ENCODE measurements around the gene ZNF354B. TPM values are rescaled to one million over a fixed set of nuclear protein-coding genes. Genes with fewer than 3 reads are reported as not detected.
"Not testable (repeated sequence)": the region's sequence is repeated elsewhere in the genome, so short reads cannot be mapped to it uniquely, and the experiment has no call there.

Gene ZNF354B
- total RNA-seq, 2 experiments from 2014 or later, result 9.4 to 11.0 TPM

DNA sequence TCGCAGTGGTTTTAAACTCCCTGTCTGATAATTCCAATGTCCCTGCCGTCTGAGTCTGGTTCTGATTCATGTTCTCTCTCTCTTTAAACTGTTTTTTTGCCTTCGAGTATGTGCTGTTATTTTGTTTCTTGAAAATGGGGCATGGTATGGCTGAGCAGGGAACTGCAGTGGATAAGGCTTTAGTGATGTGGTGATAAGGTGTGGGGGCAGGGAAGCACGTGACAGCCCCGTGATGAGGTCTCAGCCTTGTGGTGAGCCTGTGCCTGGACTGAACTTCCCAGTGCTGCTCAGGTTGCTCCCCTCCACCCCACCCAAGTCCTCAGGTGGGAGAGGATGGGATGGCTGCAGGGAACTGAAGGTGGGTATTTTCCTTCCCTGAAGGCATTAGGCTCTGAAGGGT lies 5.5 kb upstream of the ZNF354B start:
- Mint-ChIP-seq H3K27me3 (peaks cover 20% of the 10 kb centered on the region), H3K36me3 (no peaks in the 10 kb centered on the region), H3K4me1 (peaks cover 3% of the 10 kb centered on the region), H3K27ac (no peak overlapping the region), H3K9me3 (peaks cover 1% of the 10 kb centered on the region), H3K4me3 (no peak overlapping the region)
- DNase-seq, result no peak

- not testable (repeated sequence) for H3K9me3 Mint-ChIP-seq, H3K27ac Mint-ChIP-seq, H3K27me3 Mint-ChIP-seq, H3K4me3 Mint-ChIP-seq, DNase-seq
- Mint-ChIP-seq H3K4me1 (peaks cover 21% of the 10 kb centered on the region), H3K36me3 (peaks cover 30% of the 10 kb centered on the region)
These were observed 862 bp downstream of the ZNF354B start for GRCh38 chr5:178860615-178861014.

GRCh38 chr5:178861627-178862026 lies 1.9 kb downstream of the ZNF354B start:
- Mint-ChIP-seq H3K27me3 (no peaks in the 10 kb centered on the region), H3K4me3 (peak overlapping the region; percentile 63), H3K27ac (no peak overlapping the region), H3K36me3 (peaks cover 41% of the 10 kb centered on the region), H3K4me1 (peaks cover 21% of the 10 kb centered on the region), H3K9me3 (peaks cover 5% of the 10 kb centered on the region)
- no peak for DNase-seq

DNA sequence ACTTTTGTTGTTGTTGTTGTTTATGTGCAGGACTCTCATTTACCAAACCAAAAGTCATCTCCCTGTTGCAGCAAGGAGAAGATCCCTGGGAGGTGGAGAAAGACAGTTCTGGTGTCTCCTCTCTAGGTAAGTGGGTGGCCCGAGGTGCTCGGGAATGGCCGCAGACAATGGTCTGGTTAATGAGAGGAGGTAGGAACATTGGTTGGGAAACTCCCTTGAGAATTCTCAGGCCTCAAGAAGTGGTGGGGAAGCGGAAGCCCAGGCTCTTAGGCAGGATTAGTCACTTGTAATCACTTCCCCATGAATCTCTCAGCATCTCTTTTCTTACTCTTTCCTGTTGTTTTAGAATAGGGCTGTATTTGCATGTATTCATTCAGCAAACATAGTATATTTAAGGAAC lies 7.2 kb downstream of the ZNF354B start:
- no peaks in the 10 kb centered on the region for H3K27me3 Mint-ChIP-seq
- peaks cover 33% of the 10 kb centered on the region for H3K9me3 Mint-ChIP-seq
- H3K36me3 Mint-ChIP-seq, result peaks cover 83% of the 10 kb centered on the region
- DNase-seq, result no peak
- H3K4me3 Mint-ChIP-seq, result no peak overlapping the region
- no peak overlapping the region for H3K27ac Mint-ChIP-seq
- peaks cover 7% of the 10 kb centered on the region for H3K4me1 Mint-ChIP-seq

GRCh38 chr5:178869577-178869976 lies 9.8 kb downstream of the ZNF354B start:
- H3K36me3 Mint-ChIP-seq, result peaks cover 98% of the 10 kb centered on the region
- DNase-seq, result no peak
- no peaks in the 10 kb centered on the region for H3K27me3 Mint-ChIP-seq
- no peak overlapping the region for H3K27ac Mint-ChIP-seq
- no peak overlapping the region for H3K4me3 Mint-ChIP-seq
- peaks cover 52% of the 10 kb centered on the region for H3K9me3 Mint-ChIP-seq
- peaks cover 5% of the 10 kb centered on the region for H3K4me1 Mint-ChIP-seq

DNA sequence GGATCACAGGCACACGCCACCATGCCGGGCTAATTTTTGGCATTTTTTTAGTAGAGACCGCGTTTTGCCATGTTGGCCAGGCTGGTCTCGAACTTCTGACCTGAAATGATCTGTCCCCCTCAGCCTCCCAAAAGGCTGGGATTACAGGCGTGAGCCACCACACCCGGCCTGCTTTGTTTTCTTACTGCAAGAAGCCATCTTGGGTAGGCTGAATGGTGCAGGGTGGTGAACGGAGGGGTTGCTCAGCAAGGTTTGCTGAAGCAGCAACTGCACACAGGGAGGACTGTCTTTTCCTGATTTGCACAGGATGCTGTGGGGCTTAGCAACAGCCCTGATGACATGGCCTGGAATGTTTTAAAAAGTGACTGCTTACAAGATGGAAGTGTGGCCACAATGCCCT lies 10.7 kb downstream of the ZNF354B start:
- Mint-ChIP-seq H3K27ac (no peak overlapping the region), H3K9me3 (peaks cover 59% of the 10 kb centered on the region)

GRCh38 chr5:178872302-178872701 lies 12.5 kb downstream of the ZNF354B start:
- H3K4me3 Mint-ChIP-seq, result no peak overlapping the region
- peaks cover 70% of the 10 kb centered on the region for H3K9me3 Mint-ChIP-seq
- no peaks in the 10 kb centered on the region for H3K27me3 Mint-ChIP-seq
- no peak for DNase-seq
- H3K4me1 Mint-ChIP-seq, result peaks cover 5% of the 10 kb centered on the region
- no peak overlapping the region for H3K27ac Mint-ChIP-seq
- peaks cover 97% of the 10 kb centered on the region for H3K36me3 Mint-ChIP-seq

More for the DNA sequence above, 10.7 kb downstream of the ZNF354B start:
- peaks cover 5% of the 10 kb centered on the region for H3K4me1 Mint-ChIP-seq
- no peaks in the 10 kb centered on the region for H3K27me3 Mint-ChIP-seq
- H3K4me3 Mint-ChIP-seq, result no peak overlapping the region
- peaks cover 98% of the 10 kb centered on the region for H3K36me3 Mint-ChIP-seq
- no peak for DNase-seq

DNA sequence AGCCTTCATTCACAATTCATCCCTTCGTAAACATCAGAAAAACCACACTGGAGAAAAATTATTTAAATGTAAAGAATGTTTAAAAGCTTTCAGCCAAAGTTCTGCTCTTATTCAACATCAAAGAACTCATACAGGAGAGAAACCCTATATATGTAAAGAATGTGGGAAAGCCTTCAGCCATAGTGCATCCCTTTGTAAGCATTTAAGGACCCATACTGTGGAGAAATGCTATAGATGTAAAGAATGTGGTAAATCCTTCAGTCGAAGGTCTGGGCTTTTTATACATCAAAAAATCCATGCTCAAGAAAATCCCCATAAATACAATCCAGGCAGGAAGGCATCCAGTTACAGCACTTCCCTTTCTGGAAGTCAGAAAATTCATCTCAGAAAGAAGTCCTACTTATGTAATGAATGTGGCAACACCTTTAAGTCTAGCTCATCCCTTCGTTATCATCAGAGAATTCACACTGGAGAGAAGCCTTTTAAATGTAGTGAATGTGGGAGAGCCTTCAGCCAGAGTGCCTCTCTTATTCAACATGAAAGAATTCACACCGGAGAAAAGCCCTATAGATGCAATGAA lies 23.5 kb downstream of the ZNF354B start:
- H3K27ac Mint-ChIP-seq, H3K4me1 Mint-ChIP-seq, H3K4me3 Mint-ChIP-seq, H3K27me3 Mint-ChIP-seq, DNase-seq: not testable (repeated sequence)
- H3K36me3 Mint-ChIP-seq, result peaks cover 94% of the 10 kb centered on the region
- H3K9me3 Mint-ChIP-seq, result peaks cover 61% of the 10 kb centered on the region

- peaks cover 65% of the 10 kb centered on the region for H3K9me3 Mint-ChIP-seq
- no peaks in the 10 kb centered on the region for H3K4me1 Mint-ChIP-seq
- no peak overlapping the region for H3K27ac Mint-ChIP-seq
- peaks cover 95% of the 10 kb centered on the region for H3K36me3 Mint-ChIP-seq
- no peak for DNase-seq
- H3K4me3 Mint-ChIP-seq, result no peak overlapping the region
- H3K27me3 Mint-ChIP-seq, result no peaks in the 10 kb centered on the region
These were observed 24.2 kb downstream of the ZNF354B start for GRCh38 chr5:178883815-178884430.

DNA sequence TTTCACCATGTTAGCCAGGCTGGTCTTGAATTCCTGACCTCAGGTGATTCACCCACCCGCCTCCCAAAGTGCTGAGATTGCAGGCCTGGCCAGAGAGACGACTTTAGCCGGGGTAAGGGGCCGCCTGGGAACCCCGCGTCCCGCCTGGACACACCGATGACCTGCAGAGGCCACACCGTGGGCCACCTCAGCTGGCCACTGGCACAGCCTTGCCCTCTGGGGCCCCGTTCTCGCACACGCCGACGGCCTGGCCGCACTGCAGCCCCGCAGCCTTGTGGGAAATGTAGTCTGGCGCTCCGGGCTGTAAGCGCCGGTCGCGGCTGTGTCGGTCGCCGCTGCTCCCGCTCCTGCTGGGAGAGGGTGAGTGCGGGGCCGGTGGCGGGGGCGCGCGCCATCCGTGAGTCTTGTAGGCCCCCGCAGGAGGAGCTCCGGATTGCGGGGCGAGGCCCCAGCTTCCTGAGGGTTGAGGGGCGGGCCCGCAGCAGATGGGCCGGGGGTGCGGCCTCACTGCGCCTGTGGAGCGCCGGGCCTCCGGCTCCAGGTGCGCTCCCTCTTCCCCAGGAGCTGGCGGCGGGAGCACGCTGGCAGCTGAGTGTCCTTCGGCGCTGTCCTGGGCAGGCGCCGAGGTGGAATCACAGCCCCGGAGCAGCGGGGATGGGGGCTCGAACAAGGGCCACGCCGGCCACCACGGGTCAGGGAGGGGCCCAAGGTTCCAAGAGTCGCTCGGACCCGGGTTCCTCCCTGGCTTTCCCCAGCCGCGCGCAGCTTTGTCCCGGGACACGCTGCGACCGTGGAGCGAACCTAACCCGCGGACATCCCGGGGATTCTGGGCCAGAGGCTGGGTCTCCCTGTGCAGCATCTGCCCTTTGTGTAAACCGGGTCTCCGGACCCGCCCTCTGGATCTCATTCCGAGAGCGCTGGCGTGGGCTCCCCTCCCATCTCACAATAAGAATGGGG lies 36.1 kb downstream of the ZNF354B start, which contains the start of gene ZFP2:
TSS of gene ZFP2 (plus strand) at position 299 of the 957 bp plus-strand sequence. CDS start 35,401 bp downstream, outside the sequence.
- Mint-ChIP-seq H3K27ac (no peak within 1 kb of the TSS), H3K4me1 (peaks cover 8% of the 10 kb centered on the region), H3K4me3 (peak within 1 kb of the TSS; percentile 73), H3K9me3 (peaks cover 28% of the 10 kb centered on the region), H3K27me3 (no peaks in the 10 kb centered on the region), H3K36me3 (peaks cover 37% of the 10 kb centered on the region)
- DNase-seq, result peak; percentile 37

GRCh38 chr5:178899289-178899688 lies 39.5 kb downstream of the ZNF354B start:
- Mint-ChIP-seq H3K4me1 (peaks cover 8% of the 10 kb centered on the region), H3K4me3 (no peak overlapping the region), H3K36me3 (peaks cover 33% of the 10 kb centered on the region), H3K9me3 (peaks cover 27% of the 10 kb centered on the region), H3K27me3 (no peaks in the 10 kb centered on the region), H3K27ac (no peak overlapping the region)
- no peak for DNase-seq

DNA sequence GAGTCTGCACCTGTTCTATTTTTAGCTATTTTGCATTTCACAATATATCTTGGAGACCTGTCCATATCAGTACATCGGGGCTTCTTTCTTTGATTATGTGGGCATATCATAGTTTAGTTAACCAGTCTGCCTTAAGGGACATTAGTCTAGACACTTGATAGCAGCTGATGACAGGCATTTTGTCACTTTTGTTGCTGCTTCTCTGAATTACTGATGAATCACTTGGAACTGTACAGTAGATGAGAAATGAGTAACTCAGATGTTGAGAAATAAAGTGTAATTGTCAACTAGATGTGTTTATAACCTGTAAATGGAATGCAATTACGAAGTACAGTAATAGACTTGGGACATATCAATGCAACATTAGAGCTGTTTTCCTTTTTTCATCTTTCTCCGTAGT lies 43.1 kb downstream of the ZNF354B start:
- no peaks in the 10 kb centered on the region for H3K4me1 Mint-ChIP-seq
- H3K4me3 Mint-ChIP-seq, result no peak overlapping the region
- H3K36me3 Mint-ChIP-seq, result peaks cover 41% of the 10 kb centered on the region
- no peak for DNase-seq
- H3K27me3 Mint-ChIP-seq, result no peaks in the 10 kb centered on the region
- no peak overlapping the region for H3K27ac Mint-ChIP-seq
- peaks cover 28% of the 10 kb centered on the region for H3K9me3 Mint-ChIP-seq

DNA sequence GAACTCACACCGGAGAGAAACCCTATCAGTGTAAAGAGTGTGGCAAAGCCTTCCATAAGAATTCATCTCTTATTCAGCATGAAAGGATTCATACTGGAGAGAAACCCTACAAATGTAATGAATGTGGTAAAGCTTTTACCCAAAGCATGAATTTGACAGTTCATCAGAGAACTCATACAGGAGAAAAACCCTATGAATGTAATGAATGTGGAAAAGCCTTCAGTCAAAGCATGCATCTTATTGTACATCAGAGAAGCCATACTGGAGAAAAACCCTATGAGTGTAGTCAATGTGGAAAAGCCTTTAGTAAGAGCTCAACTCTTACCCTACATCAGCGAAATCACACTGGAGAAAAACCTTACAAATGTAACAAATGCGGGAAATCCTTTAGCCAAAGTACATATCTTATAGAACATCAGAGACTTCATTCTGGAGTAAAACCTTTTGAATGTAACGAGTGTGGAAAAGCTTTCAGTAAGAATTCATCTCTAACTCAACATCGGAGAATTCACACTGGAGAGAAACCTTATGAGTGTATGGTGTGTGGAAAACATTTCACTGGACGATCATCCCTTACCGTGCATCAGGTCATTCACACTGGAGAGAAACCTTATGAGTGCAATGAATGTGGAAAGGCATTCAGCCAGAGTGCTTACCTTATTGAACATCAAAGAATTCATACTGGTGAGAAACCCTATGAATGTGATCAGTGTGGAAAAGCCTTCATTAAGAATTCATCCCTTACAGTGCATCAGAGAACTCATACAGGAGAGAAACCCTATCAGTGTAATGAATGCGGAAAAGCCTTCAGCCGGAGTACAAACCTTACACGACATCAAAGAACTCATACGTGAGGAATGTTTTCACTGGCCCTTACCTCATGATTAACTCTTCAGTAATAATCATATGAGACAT lies 72.3 kb downstream of the ZNF354B start:
- no peaks in the 10 kb centered on the region for H3K4me1 Mint-ChIP-seq
- H3K4me3 Mint-ChIP-seq, result no peak overlapping the region
- DNase-seq, result no peak
- H3K36me3 Mint-ChIP-seq, result peaks cover 81% of the 10 kb centered on the region
- peaks cover 78% of the 10 kb centered on the region for H3K9me3 Mint-ChIP-seq
- no peak overlapping the region for H3K27ac Mint-ChIP-seq
- H3K27me3 Mint-ChIP-seq, result no peaks in the 10 kb centered on the region

Data from activated naive CD8-positive, alpha-beta T cell treated with anti-CD3 and anti-CD28 coated beads for 36 hours (primary cell).